T-helper 2 cell treated with Interferon-gamma antibody and Interleukin-4, amounts not matched to agents 5 μg/mL and 100 μg/mL, for 36 hours (primary cell): ENCODE results near the gene SH3BP4.

Experiments used
- DNase-seq: peaks from one replicate; pipeline ENCODE4 v3.0.0; 2021; ENCODE audit warnings: low spot score
- H3K27ac Mint-ChIP-seq: one replicate; pipeline ENCODE4 v1.8.0; 2021; ENCODE audit warnings: mild to moderate bottlenecking, mixed read lengths
- H3K27me3 Mint-ChIP-seq: one replicate; pipeline ENCODE4 v1.8.0; 2021; ENCODE audit warnings: low read depth, mixed read lengths
- H3K36me3 Mint-ChIP-seq: one replicate; pipeline ENCODE4 v1.8.0; 2021; ENCODE audit warnings: low read depth, mixed read lengths
- H3K4me1 Mint-ChIP-seq: one replicate; pipeline ENCODE4 v1.8.0; 2021; ENCODE audit warnings: low read depth, mixed read lengths
- H3K4me3 Mint-ChIP-seq: one replicate; pipeline ENCODE4 v1.8.0; 2022; ENCODE audit warnings: mild to moderate bottlenecking, moderate library complexity, mixed read lengths
- H3K9me3 Mint-ChIP-seq: one replicate; pipeline ENCODE4 v1.8.0; 2021; ENCODE audit warnings: mixed read lengths

Gene SH3BP4

GRCh38 chr2:235068701-235069100 lies 116.9 kb downstream of the SH3BP4 start:
- no peak for DNase-seq
- no peak overlapping the region for H3K27ac Mint-ChIP-seq
- no peaks in the 10 kb centered on the region for H3K4me1 Mint-ChIP-seq
- H3K9me3 Mint-ChIP-seq: no peaks in the 10 kb centered on the region
- H3K27me3 Mint-ChIP-seq: no peaks in the 10 kb centered on the region
- no peaks in the 10 kb centered on the region for H3K36me3 Mint-ChIP-seq
- H3K4me3 Mint-ChIP-seq: no peak overlapping the region

- Mint-ChIP-seq H3K9me3 (no peaks in the 10 kb centered on the region), H3K27ac (no peak overlapping the region), H3K4me3 (no peak overlapping the region)
These were observed 118.4 kb downstream of the SH3BP4 start for GRCh38 chr2:235070063-235070706.

GRCh38 chr2:235073868-235074413 lies 122.1 kb downstream of the SH3BP4 start:
- no peaks in the 10 kb centered on the region for H3K36me3 Mint-ChIP-seq
- H3K27ac Mint-ChIP-seq: no peak overlapping the region
- no peaks in the 10 kb centered on the region for H3K4me1 Mint-ChIP-seq
- no peak for DNase-seq
- H3K27me3 Mint-ChIP-seq: no peaks in the 10 kb centered on the region
- H3K4me3 Mint-ChIP-seq: no peak overlapping the region
- no peaks in the 10 kb centered on the region for H3K9me3 Mint-ChIP-seq

More at GRCh38 chr2:235070063-235070706, 118.4 kb downstream of the SH3BP4 start:
- no peaks in the 10 kb centered on the region for H3K4me1 Mint-ChIP-seq
- H3K36me3 Mint-ChIP-seq: no peaks in the 10 kb centered on the region
- no peaks in the 10 kb centered on the region for H3K27me3 Mint-ChIP-seq
- no peak for DNase-seq

- Mint-ChIP-seq H3K4me3 (no peak overlapping the region), H3K4me1 (no peaks in the 10 kb centered on the region), H3K36me3 (no peaks in the 10 kb centered on the region), H3K9me3 (no peaks in the 10 kb centered on the region), H3K27me3 (no peaks in the 10 kb centered on the region), H3K27ac (no peak overlapping the region)
- no peak for DNase-seq
These were observed 125.2 kb downstream of the SH3BP4 start for GRCh38 chr2:235077046-235077445.

- Mint-ChIP-seq H3K4me1 (no peaks in the 10 kb centered on the region), H3K9me3 (no peaks in the 10 kb centered on the region), H3K27me3 (no peaks in the 10 kb centered on the region), H3K36me3 (no peaks in the 10 kb centered on the region), H3K4me3 (no peak overlapping the region), H3K27ac (no peak overlapping the region)
- DNase-seq: no peak
These were observed 126.4 kb downstream of the SH3BP4 start for GRCh38 chr2:235078182-235078581.

GRCh38 chr2:235078914-235079472 lies 127.2 kb downstream of the SH3BP4 start:
- no peaks in the 10 kb centered on the region for H3K36me3 Mint-ChIP-seq
- no peaks in the 10 kb centered on the region for H3K4me1 Mint-ChIP-seq
- no peaks in the 10 kb centered on the region for H3K27me3 Mint-ChIP-seq
- H3K9me3 Mint-ChIP-seq: no peaks in the 10 kb centered on the region
- no peak overlapping the region for H3K27ac Mint-ChIP-seq
- no peak for DNase-seq
- H3K4me3 Mint-ChIP-seq: no peak overlapping the region

- Mint-ChIP-seq H3K4me3 (no peak overlapping the region), H3K27me3 (no peaks in the 10 kb centered on the region), H3K9me3 (no peaks in the 10 kb centered on the region), H3K36me3 (no peaks in the 10 kb centered on the region), H3K27ac (no peak overlapping the region), H3K4me1 (no peaks in the 10 kb centered on the region)
- no peak for DNase-seq
These were observed 128.3 kb downstream of the SH3BP4 start for GRCh38 chr2:235080101-235080500.

GRCh38 chr2:235082578-235083338 lies 130.9 kb downstream of the SH3BP4 start:
- no peak overlapping the region for H3K27ac Mint-ChIP-seq
- H3K27me3 Mint-ChIP-seq: no peaks in the 10 kb centered on the region
- no peaks in the 10 kb centered on the region for H3K9me3 Mint-ChIP-seq
- no peaks in the 10 kb centered on the region for H3K36me3 Mint-ChIP-seq
- DNase-seq: no peak
- no peaks in the 10 kb centered on the region for H3K4me1 Mint-ChIP-seq
- H3K4me3 Mint-ChIP-seq: no peak overlapping the region

GRCh38 chr2:235083822-235084221 lies 132.0 kb downstream of the SH3BP4 start:
- no peaks in the 10 kb centered on the region for H3K36me3 Mint-ChIP-seq
- no peak for DNase-seq
- no peaks in the 10 kb centered on the region for H3K27me3 Mint-ChIP-seq

GRCh38 chr2:235084424-235084823 lies 132.6 kb downstream of the SH3BP4 start:
- H3K4me1 Mint-ChIP-seq: no peaks in the 10 kb centered on the region
- H3K4me3 Mint-ChIP-seq: no peak overlapping the region
- no peaks in the 10 kb centered on the region for H3K27me3 Mint-ChIP-seq
- DNase-seq: no peak
- no peaks in the 10 kb centered on the region for H3K9me3 Mint-ChIP-seq
- H3K27ac Mint-ChIP-seq: no peak overlapping the region
- no peaks in the 10 kb centered on the region for H3K36me3 Mint-ChIP-seq

More at GRCh38 chr2:235083822-235084221, 132.0 kb downstream of the SH3BP4 start:
- H3K9me3 Mint-ChIP-seq: no peaks in the 10 kb centered on the region
- H3K4me1 Mint-ChIP-seq: no peaks in the 10 kb centered on the region
- H3K4me3 Mint-ChIP-seq: no peak overlapping the region
- H3K27ac Mint-ChIP-seq: no peak overlapping the region

- H3K4me1 Mint-ChIP-seq: no peaks in the 10 kb centered on the region
- no peaks in the 10 kb centered on the region for H3K36me3 Mint-ChIP-seq
- H3K9me3 Mint-ChIP-seq: no peaks in the 10 kb centered on the region
- H3K27me3 Mint-ChIP-seq: no peaks in the 10 kb centered on the region
- DNase-seq: no peak
- H3K27ac Mint-ChIP-seq: no peak overlapping the region
- no peak overlapping the region for H3K4me3 Mint-ChIP-seq
These were observed 133.7 kb downstream of the SH3BP4 start for GRCh38 chr2:235085476-235085875.

GRCh38 chr2:235086481-235087184 lies 134.8 kb downstream of the SH3BP4 start:
- H3K4me3 Mint-ChIP-seq: no peak overlapping the region
- H3K27me3 Mint-ChIP-seq: no peaks in the 10 kb centered on the region
- no peak overlapping the region for H3K27ac Mint-ChIP-seq
- no peaks in the 10 kb centered on the region for H3K4me1 Mint-ChIP-seq
- no peaks in the 10 kb centered on the region for H3K9me3 Mint-ChIP-seq
- no peaks in the 10 kb centered on the region for H3K36me3 Mint-ChIP-seq
- no peak for DNase-seq

- DNase-seq: no peak
- Mint-ChIP-seq H3K36me3 (no peaks in the 10 kb centered on the region), H3K27me3 (no peaks in the 10 kb centered on the region), H3K4me1 (no peaks in the 10 kb centered on the region), H3K27ac (no peak overlapping the region), H3K4me3 (no peak overlapping the region), H3K9me3 (no peaks in the 10 kb centered on the region)
These were observed 136.1 kb downstream of the SH3BP4 start for GRCh38 chr2:235087832-235088495.
